K562 treated with DMSO at 1 percent for 4 hours (cell line): ENCODE data around the gene MGP. TPM values are rescaled to one million over a fixed set of nuclear protein-coding genes. Genes with fewer than 3 reads are reported as not detected.

Source experiments
- total RNA-seq: library from RNA; unstranded; fragments of 300-600 nt; gene quantifications from 2 replicates; pipeline ENCODE4 v1.2.3, GENCODE V29; 2022; ENCODE audit not compliant: insufficient read depth

The MGP gene
- total RNA-seq = not detected in 2 replicates

GRCh38 chr12:14885718-14886221, at the start of gene MGP:
TSS of gene MGP (minus strand) at chr12:14885854. CDS start at chr12:14885791, 63 bp downstream.

GRCh38 chr12:14843425-14843887, 42.2 kb downstream of the MGP start, which contains the start of gene ART4:
TSS of gene ART4 (minus strand) at chr12:14843526. CDS start at chr12:14843113, 413 bp downstream.

Other genes starting within 250 kb of the MGP start
- not detected in 2 replicates for gene GUCY2C, start 189.3 kb downstream of the MGP start, total RNA-seq
- 20.9 and 27.1 TPM in 2 replicates for gene WBP11, start 82.4 kb downstream of the MGP start, total RNA-seq
- 1.1 and 1.5 TPM in 2 replicates for gene C12orf60, start 82.2 kb downstream of the MGP start, total RNA-seq
- not detected in 2 replicates for gene SMCO3, start 71.7 kb downstream of the MGP start, total RNA-seq
- not detected in 2 replicates for gene ART4, start 42.3 kb downstream of the MGP start, total RNA-seq
- gene ERP27, start 52.7 kb upstream of the MGP start, total RNA-seq = not detected in 2 replicates
- 72.0 and 82.3 TPM in 2 replicates for gene ARHGDIB, start 75.7 kb upstream of the MGP start, total RNA-seq
- not detected in 2 replicates for gene PDE6H, start 87.2 kb upstream of the MGP start, total RNA-seq